Activated CD4-positive, CD25-positive, alpha-beta regulatory T cell treated with anti-CD3 and anti-CD28 coated beads, Interleukin-2, amount 50 U/mL, for 72 hours (primary cell): ENCODE results near the gene TBL1X.
A peak's percentile ranks its signal among the peaks of the same experiment; 100 is the strongest.
"Not testable (repeated sequence)": the region's sequence is repeated elsewhere in the genome, so short reads cannot be mapped to it uniquely, and the experiment has no call there.

Experiments used
- DNase-seq: peaks from one replicate; pipeline ENCODE4 v3.0.0; 2021

TBL1X gene

DNA sequence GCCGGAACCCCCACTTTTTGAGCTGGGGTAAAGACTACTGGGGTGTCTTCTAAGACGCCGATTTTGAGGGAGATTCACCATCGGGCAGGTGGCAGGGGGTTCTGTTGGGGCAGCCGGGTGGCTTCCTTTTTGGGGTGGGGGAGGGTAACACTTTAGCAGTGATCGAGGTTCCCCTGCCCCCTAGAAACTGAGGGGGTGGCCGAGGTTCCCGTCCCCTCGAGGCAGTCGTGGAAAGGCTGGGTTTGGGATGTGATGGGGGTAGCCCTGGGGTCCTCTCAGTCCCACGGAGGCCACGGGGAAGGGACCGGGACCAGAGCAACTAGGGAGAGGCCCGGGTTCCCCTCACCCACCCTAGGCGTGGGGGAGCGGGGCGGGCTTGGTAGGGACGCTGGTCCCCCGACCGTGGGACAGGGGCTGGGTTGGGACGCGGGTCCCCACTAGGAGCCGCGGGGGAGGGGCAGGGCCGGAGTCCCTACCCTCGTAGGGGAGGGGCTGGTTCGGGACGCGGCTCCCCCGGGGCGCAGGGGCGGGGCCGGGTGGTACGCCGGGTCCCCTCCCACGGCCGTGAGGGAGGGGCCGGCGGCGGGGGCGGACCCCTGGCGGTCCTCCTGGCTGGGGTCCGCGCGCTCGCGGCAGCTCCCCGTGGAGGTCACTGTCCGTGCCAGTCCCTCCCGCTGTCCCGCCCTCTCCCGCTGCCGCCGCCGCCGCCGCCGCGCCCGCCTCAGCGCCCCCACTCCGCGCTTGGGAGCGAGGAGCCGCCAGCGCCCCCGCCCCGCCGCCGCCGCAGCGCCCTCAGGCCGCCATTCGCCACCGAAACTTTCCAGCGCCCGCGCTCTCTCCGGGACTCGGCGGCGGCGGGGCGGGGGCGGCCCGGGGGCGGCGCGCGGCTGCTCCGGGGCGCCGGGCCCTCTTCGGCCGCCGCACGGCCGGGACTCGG lies at the start of gene TBL1X:
TSS of gene TBL1X (plus strand) at position 624 of the 937 bp plus-strand sequence. CDS start 188,529 bp downstream, outside the sequence.
- DNase-seq, result peak; percentile 49

- no peak for DNase-seq
Measured at GRCh38 chrX:9416562-9417348, 48.1 kb upstream of the TBL1X start.

DNA sequence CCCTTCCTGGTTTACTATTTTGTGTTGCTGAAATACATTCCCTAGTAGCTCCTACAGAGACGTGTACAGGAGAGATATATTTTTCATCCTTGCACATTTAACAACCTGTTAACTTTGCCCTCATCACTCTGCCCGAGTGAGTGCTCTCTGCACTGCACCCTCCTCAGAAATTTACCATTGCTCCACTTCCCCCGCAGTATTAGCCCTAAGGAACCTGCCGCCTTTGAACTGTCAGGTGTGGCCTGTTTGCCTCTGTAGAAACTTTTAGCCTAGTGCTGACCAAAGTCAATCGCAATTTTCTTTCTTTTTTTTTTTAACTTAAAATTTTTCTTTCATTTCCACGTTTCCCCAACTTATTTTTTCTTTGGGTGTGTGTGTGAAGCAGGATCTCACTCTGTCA lies 46.6 kb upstream of the TBL1X start:
- no peak for DNase-seq

GRCh38 chrX:9420275-9421265 lies 44.3 kb upstream of the TBL1X start:
- no peak for DNase-seq

GRCh38 chrX:9429767-9430166 lies 35.1 kb upstream of the TBL1X start:
- no peak for DNase-seq

- DNase-seq, result no peak
Measured at GRCh38 chrX:9430346-9430921, 34.4 kb upstream of the TBL1X start.

DNA sequence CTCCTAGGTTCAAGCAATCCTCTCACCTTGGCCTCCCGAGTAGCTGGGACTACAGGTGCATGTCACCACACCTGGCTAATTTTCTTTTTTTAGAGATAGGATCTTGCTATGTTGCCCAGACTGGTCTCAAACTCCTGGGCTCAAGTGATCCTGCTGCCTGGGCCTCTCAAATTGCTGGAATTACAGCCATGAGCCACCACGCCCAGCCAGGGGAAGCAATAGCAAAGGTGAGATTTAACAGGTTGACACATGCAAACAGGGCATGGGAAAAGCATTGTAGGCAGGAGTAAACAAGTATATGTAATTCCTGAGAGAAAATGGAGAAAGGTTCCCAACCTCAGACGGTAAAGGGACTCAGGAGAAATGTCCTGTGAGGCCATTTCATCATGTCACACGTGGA lies 33.6 kb upstream of the TBL1X start:
- DNase-seq, result no peak

DNA sequence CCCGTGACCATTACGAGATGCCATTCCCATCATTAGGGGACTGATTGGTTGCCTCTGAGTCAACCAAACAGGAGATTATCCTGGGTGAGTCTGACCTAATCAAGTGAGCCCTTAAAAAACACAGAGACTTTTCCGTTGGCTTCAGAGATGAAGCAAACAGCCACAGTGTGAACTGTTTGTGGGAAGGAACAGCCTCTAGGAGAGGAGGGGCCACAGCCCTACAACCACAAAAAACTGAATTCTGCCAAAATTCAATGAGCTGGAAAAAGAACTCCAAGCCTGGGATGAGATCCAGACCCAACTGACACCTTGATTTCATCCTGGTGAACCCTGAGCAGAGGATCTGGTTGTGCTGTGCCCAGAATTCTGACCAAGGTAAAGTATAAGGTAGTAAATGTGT lies 31.3 kb upstream of the TBL1X start:
- no peak for DNase-seq

- no peak for DNase-seq
Measured at GRCh38 chrX:9434051-9434550, 30.8 kb upstream of the TBL1X start.

DNA sequence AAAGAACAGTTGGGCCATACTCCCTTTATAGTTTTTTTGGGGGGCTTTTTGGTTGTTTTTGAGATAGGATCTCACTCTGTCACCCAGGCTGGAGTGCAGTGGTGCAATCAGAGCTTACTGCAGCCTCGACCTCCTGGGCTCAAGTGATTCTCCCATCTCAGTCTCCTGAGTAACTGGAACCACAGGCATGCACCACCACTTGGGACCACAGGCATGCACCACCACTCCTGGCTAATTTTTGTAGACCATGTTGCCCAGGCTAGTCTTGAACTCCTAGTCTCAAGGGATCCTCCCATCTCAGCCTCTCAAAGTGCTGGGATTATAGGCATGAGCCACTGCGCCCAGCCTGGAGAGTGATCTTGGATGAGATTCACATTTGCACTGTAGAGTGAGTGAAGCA lies 29.8 kb upstream of the TBL1X start:
- DNase-seq, result not testable (repeated sequence)

GRCh38 chrX:9436812-9437211 lies 28.0 kb upstream of the TBL1X start:
- DNase-seq, result no peak

- no peak for DNase-seq
Measured at GRCh38 chrX:9438933-9439494, 25.8 kb upstream of the TBL1X start.

- no peak for DNase-seq
Measured at GRCh38 chrX:9440116-9440844, 24.6 kb upstream of the TBL1X start.

DNA sequence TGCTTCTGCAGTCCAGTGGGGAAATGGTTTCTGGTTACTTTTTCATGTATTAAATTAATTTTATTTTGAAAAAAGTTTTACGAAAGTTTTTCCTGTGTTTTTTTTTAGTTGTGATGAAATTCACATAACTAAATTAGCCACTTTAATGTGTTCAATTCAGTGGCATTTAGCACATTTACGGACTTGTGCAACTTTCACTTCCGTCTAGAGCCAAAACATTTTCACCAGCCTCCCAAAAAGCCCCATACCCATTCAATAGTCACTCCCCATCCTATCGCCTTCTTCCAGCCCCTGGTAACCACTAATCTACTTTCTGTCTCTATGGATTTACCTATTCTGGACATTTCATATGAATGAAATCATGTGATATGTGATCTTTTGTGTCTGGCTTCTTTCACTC lies 22.8 kb upstream of the TBL1X start:
- no peak for DNase-seq

GRCh38 chrX:9443327-9443726 lies 21.5 kb upstream of the TBL1X start:
- DNase-seq, result no peak

DNA sequence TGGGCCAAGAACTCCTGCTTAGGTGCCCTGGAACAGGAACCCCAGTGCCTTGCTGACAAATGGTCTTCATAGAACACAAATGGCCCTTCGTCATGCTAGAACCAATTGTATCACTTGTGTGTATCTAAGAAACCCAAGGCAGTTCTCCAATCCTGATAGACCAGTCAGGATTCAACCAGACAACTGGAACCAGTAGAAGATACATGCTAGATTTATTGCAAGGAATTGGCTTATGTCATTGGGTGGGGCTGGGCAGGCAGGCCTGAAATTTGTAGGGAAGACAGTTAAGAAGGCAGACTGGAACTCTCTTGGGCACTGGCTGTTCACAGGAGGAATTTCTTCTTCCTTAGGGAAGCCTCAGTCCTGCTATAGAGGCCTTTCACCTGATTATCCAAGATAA lies 17.0 kb upstream of the TBL1X start:
- no peak for DNase-seq

DNA sequence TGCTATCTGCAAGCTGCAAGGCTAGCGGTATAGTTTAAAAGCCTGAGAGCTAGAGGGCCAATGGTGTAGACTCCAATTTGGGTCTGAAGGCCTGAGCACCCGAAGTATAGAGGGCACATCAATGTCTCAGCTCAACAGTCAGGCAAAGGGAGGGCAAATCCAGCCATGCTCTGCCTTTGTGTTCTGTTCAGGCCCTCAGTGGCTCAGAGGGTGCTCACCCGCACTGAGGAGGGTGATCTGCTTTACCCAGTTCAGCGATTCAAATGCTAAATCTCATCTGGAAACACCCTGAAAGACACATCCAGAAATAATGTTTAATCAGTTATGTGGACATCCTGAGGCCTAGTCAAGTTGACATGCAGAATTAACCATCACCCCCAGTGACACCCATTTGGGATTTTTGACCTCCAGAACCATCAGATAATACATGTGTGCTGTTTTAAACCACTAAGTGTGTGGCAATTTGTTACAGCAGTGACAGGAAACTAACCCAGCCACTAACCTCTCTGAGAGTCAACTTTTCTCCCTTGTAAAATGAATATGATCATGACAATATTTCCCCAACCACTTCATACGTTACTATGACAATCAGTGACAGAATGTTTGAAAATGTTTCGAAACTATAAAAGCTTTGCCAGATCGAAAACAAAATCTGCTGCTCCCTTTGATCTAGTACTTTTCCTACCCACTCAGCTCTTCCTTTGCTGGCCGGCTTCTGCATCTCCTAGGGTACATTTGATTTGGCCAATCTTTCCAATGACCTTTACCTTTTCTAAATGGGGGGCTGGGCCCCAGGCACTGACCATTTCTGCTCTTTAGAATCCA lies 8.4 kb upstream of the TBL1X start:
- DNase-seq, result no peak

- DNase-seq, result not testable (repeated sequence)
Measured at GRCh38 chrX:9458034-9458433, 6.8 kb upstream of the TBL1X start.

- no peak for DNase-seq
Measured at GRCh38 chrX:9458516-9459078, 6.3 kb upstream of the TBL1X start.
